Smooth muscle cell (in vitro differentiated cells): ENCODE results near the gene IGFN1. TPM values are rescaled to one million over a fixed set of nuclear protein-coding genes. Genes with fewer than 3 reads are reported as not detected.

Source experiments
- DNase-seq: peaks from one replicate; lab custom pipeline; 2025; ENCODE audit not compliant: unreplicated experiment; lab: John Stamatoyannopoulos, UW
- H2AFZ ChIP-seq: fragments of 200-600 bp; sonication (generic); 2 replicates; pipeline ENCODE4 v1.6.0; 2016; ENCODE audit warnings: antibody characterized with exemption, low read depth, mild to moderate bottlenecking
- H3F3A ChIP-seq: fragments of 200-600 bp; sonication (generic); 2 replicates; pipeline ENCODE4 v1.6.0; 2017; ENCODE audit warnings: antibody characterized with exemption, low read depth
- H3K27ac ChIP-seq: fragments of 200-600 bp; sonication (generic); 2 replicates; pipeline ENCODE4 v1.5.1; 2016; ENCODE audit warnings: low read depth, mild to moderate bottlenecking
- H3K27me3 ChIP-seq: fragments of 200-600 bp; sonication (generic); 2 replicates; pipeline ENCODE4 v1.6.1; 2016; ENCODE audit warnings: low read depth, mild to moderate bottlenecking
- H3K36me3 ChIP-seq: fragments of 200-600 bp; sonication (generic); 2 replicates; pipeline ENCODE4 v1.5.1; 2016; ENCODE audit warnings: low read depth
- H3K4me1 ChIP-seq: fragments of 200-600 bp; sonication (generic); 2 replicates; pipeline ENCODE4 v1.5.1; 2016; ENCODE audit warnings: low read depth
- H3K4me2 ChIP-seq: fragments of 200-600 bp; sonication (generic); 2 replicates; pipeline ENCODE4 v1.6.0; 2016; ENCODE audit warnings: mild to moderate bottlenecking
- H3K4me3 ChIP-seq: fragments of 200-600 bp; sonication (generic); 2 replicates; pipeline ENCODE4 v1.5.1; 2016; ENCODE audit warnings: mild to moderate bottlenecking
- H3K79me2 ChIP-seq: fragments of 200-600 bp; sonication (generic); 2 replicates; pipeline ENCODE4 v1.6.0; 2016; ENCODE audit warnings: low read depth, mild to moderate bottlenecking
- H3K9ac ChIP-seq: fragments of 200-600 bp; sonication (generic); 2 replicates; pipeline ENCODE4 v1.6.0; 2016; ENCODE audit warnings: low read depth
- H3K9me3 ChIP-seq: fragments of 200-600 bp; sonication (generic); replicated peaks from 2 replicates; pipeline ENCODE4 v1.5.1; 2016; ENCODE audit warnings: low read depth
- H4K20me1 ChIP-seq: fragments of 200-600 bp; sonication (generic); 2 replicates; pipeline ENCODE4 v1.6.0; 2016; ENCODE audit warnings: low read depth
- CTCF ChIP-seq: fragments of 200-600 bp; sonication (generic); IDR thresholded peaks from 2 replicates; pipeline ENCODE4 v1.5.1; 2017; ENCODE audit warnings: borderline replicate concordance, mild to moderate bottlenecking, antibody characterized with exemption; ENCODE audit not compliant: insufficient read depth, poor library complexity, severe bottlenecking
- whole genome bisulfite sequencing: methylation state at CpG from one replicate; pipeline ENCODE4 v1.1.7; 2016; ENCODE audit warnings: low lambda C conversion rate; 5-methylcytosine and 5-hydroxymethylcytosine counted together
- polyA plus RNA-seq: library from polyadenylated mRNA; unstranded; fragments of >200 nt; fragmentation: Nextera tagmentation; extraction: Ambion mirVana; gene quantifications from 2 replicates; pipeline ENCODE4 v1.2.1, GENCODE V29; 2016
- total RNA-seq: library from RNA; depleted of rRNA; stranded (reverse); fragments of >200 nt; gene quantifications from 2 replicates; pipeline ENCODE4 v1.2.3, GENCODE V29; 2014

IGFN1 gene
- total and polyA plus RNA-seq, 2 experiments from 2014 or later = not detected

- DNase-seq = no peak
- no peak overlapping the region for H3K4me2 ChIP-seq
- peaks cover 35% of the 10 kb centered on the region for H4K20me1 ChIP-seq
- H3K9me3 ChIP-seq = no peaks in the 10 kb centered on the region
- peaks cover 10% of the 10 kb centered on the region for H3F3A ChIP-seq
- no peak overlapping the region for H3K27ac ChIP-seq
- H3K4me1 ChIP-seq = peaks cover 8% of the 10 kb centered on the region
- H3K27me3 ChIP-seq = no peaks in the 10 kb centered on the region
- no peak for TF ChIP-seq CTCF
- 94% methylated on average over 16 of the region's 16 CpGs for WGBS
- no peak overlapping the region for H3K4me3 ChIP-seq
- H3K9ac ChIP-seq = no peak overlapping the region
- H3K79me2 ChIP-seq = no peaks in the 10 kb centered on the region
- no peak overlapping the region for H2AFZ ChIP-seq
- no peaks in the 10 kb centered on the region for H3K36me3 ChIP-seq
Measured at GRCh38 chr1:201142011-201142848, 48.4 kb upstream of the IGFN1 start.

- H4K20me1 ChIP-seq = peaks cover 42% of the 10 kb centered on the region
- no peak overlapping the region for H3K27ac ChIP-seq
- H3F3A ChIP-seq = peaks cover 10% of the 10 kb centered on the region
- no peaks in the 10 kb centered on the region for H3K79me2 ChIP-seq
- no peak overlapping the region for H3K4me3 ChIP-seq
- TF ChIP-seq CTCF = no peak
- H3K4me1 ChIP-seq = peaks cover 8% of the 10 kb centered on the region
- no peak overlapping the region for H2AFZ ChIP-seq
- no peaks in the 10 kb centered on the region for H3K36me3 ChIP-seq
- WGBS = 95% methylated on average over 16 of the region's 16 CpGs
- no peak for DNase-seq
- H3K9me3 ChIP-seq = no peaks in the 10 kb centered on the region
- H3K4me2 ChIP-seq = no peak overlapping the region
- H3K9ac ChIP-seq = no peak overlapping the region
- H3K27me3 ChIP-seq = no peaks in the 10 kb centered on the region
Measured at GRCh38 chr1:201142849-201143725, 47.5 kb upstream of the IGFN1 start.

- Histone ChIP-seq H3K9me3 (no peaks in the 10 kb centered on the region), H3K36me3 (peaks cover 2% of the 10 kb centered on the region)
- 94% methylated on average over 16 of the region's 18 CpGs for whole genome bisulfite sequencing
Measured at GRCh38 chr1:201143726-201144635, 46.6 kb upstream of the IGFN1 start.

More at GRCh38 chr1:201143726-201144635, 46.6 kb upstream of the IGFN1 start:
- Histone ChIP-seq H4K20me1 (peaks cover 42% of the 10 kb centered on the region), H2AFZ (no peak overlapping the region), H3K4me1 (peaks cover 8% of the 10 kb centered on the region), H3K27me3 (no peaks in the 10 kb centered on the region), H3K27ac (no peak overlapping the region), H3K9ac (no peak overlapping the region), H3K4me2 (no peak overlapping the region), H3K4me3 (no peak overlapping the region), H3K79me2 (no peaks in the 10 kb centered on the region), H3F3A (peaks cover 4% of the 10 kb centered on the region)
- DNase-seq = no peak
- TF ChIP-seq CTCF = no peak
